ENCODE data around the gene TDRD12.
"Not testable (repeated sequence)": the region's sequence is repeated elsewhere in the genome, so short reads cannot be mapped to it uniquely, and the experiment has no call there.

Gene TDRD12

DNA sequence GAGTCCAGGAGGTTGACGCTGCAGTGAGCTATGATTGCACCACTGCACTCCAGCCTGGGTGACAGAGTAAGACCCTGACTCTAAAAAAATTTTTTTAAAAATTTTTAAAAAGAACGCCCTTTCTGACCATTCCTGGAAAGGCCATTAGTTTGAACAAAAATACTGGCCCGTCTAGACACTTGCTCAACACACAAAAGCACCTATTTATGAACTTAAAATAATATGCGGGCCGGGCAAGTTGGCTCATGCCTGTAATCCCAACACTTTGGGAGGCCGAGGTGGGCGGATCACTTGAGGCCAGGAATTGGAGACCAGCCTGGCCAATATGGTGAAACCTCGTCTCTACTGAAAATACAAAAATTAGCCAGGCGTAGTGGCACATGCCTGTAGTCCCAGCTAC is 147.9 kb downstream of the TDRD12 start:
- DNase-seq (ENCODE audit: low spot score) = not testable (repeated sequence)

DNA sequence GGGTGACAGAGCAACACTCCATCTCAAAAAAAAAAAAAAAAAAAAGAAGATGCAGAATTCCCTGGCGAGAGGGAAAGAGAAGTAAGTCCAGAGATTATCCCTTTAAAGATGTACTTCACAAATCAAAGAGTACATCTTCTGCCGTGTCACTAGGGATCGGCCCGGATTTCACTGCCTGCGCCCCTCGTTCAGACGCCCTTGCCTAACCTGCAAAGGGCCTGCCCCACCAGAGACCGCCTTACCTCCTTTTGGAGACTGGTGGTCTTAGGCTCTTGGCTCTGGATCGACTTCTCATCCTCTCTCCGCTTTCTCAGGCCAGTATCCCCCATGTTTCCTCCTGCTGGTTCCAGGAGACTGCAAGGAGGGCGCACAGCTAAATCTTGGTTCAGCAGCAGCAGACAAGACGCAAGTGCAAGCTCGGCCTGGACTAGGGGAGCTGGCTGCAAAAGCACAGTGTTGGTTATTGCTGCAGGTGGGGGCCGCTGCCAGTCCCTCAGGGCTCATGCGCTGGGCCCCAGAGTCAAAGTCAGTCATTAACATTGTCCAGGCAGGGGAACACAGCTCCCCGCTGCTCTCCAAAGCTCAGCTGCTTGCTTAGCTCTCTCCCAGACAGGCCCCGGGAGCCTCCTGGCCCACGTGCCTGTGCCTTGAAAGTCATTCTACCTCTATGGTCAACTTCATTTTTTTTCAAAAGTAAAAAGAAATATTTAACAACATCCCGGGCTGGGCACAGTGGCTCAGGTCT is 148.8 kb downstream of the TDRD12 start:
- no peak for DNase-seq (ENCODE audit: low spot score)

DNA sequence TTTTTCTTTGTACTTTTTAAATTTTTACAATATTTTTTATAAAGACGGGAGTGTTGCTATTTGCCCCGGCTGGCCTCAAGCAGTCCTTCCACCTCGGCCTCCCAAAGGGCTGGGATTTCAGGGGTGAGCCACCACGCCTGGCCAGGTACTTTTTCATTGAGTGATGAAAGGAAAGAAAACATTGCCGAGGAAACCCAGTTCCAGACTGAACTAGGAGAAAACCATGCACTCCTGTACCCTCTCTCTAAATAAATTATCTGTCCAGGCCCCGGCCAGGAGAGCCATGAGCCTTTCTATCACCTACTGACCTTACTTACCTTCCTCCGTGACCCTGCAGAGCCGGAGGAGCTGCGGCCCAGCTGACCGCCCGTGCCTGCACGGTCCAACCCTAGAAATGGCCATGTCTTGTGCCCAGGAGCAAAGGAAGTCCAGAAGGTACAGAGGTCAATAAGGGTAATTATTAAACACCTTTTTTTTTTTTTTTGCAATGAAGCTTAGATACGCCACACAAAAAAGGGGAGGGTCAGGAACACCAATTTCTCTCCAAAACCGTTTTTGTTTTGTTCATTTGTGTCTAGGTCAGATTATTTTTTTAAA is 149.9 kb downstream of the TDRD12 start, which contains the start of gene SLC7A9:
TSS of gene SLC7A9 (minus strand) at position 399 of the 597 bp plus-strand sequence. CDS start 1,233 bp downstream, outside the sequence.
- no peak for DNase-seq (ENCODE audit: low spot score)

DNA sequence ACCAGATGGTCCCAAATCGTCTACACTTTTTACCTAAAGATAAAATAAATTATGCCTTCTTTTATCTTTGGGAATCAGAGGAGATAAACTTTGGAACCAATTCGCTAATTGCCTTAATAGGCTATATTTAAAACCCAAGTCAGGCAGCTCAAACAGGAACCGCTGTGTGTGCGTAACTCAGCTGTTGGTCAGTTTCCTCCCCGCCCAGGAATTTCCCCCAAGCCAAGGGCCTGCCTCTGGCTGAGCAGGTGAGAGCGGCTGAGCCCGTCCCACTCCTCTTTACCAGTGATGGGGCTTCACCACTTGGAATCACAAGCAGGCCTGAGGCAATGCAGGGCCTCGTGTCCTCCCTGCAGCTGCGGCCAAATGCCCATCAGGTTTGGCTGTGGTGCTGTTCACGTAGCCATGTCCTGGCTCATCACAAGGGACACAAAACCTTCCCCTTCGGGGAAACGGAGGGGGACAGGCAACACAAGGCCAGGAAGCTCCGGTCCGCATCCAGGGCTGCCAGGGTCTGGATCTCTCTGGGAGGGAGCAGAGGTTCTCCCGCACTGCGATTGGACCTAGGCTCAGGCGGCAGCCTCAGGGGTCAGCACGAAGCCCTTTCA is 150.5 kb downstream of the TDRD12 start:
- DNase-seq (ENCODE audit: low spot score) = no peak

DNA sequence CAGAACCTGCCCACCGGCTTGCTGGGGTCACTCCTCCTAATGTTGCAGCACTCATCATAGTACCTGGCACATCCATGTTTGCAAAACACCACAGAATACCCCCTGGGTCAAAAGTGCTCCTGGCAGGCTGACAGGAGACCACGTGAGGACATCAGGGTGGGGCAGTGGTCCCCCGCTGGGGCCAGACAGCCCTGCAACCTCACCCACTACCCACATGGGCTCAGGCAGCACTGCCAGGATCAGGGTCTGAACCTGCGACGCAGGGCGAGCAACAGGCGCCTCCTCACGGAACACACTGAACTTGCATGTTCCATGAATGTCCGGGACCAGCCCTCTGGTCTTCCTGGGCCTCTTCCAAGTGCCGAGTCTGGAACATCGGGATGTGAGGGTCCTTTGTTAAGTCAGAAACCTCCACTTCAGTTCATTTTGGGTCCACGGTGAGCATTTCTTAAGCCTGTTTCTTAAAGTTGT is 151.4 kb downstream of the TDRD12 start:
- no peak for DNase-seq (ENCODE audit: low spot score)

DNA sequence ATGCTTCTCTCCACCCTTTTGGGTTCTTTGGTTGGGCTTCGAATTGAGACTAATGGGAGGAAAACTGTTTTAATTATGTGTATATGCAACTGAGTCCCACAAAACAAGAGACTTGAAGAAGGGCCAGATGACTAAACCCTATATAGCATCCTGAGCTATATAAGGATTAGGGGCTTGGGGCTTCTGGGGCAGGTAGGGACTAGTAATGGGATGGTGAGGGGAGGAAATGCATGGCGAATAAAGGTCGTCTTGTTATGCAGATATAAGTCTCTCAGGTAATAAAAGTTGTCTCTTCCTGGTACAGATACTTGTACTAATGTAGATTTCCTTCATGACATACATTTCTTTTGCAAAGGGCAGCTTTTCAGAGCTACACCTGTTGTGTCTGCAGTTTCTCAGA is 152.8 kb downstream of the TDRD12 start:
- no peak for DNase-seq (ENCODE audit: low spot score)

DNA sequence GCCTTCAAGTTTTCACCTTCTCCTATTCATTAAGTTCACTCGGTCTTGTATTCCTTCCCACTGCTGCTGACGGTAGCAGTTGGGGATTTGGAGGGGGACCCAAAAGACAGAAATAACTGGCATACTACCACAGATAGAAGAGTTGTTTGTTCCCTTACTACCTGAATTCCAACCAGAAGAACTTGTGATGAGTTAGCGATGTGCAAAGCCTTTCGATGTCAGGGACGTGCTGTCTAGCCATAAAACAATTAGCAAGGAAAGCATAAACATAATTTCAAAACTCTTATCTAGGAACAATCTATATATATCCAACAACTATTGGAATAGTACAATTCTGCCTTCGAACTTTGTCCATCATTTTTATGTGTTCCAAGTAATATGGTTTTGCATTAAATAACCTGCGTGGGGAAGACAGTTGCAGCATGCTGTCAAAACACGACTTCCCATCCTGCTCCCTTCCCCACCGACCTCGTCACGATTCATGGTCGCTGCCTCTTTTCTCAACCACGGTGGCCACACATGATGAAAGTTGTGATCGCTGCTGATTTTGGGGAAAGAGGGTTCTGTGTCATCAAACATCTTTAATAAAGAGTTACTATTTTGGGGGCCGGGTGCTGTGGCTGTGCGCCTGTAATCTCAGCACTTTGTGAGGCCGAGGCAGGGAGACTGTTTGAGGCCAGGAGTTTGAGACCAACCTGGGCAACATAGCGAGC is 153.8 kb downstream of the TDRD12 start:
- no peak for DNase-seq (ENCODE audit: low spot score)

DNA sequence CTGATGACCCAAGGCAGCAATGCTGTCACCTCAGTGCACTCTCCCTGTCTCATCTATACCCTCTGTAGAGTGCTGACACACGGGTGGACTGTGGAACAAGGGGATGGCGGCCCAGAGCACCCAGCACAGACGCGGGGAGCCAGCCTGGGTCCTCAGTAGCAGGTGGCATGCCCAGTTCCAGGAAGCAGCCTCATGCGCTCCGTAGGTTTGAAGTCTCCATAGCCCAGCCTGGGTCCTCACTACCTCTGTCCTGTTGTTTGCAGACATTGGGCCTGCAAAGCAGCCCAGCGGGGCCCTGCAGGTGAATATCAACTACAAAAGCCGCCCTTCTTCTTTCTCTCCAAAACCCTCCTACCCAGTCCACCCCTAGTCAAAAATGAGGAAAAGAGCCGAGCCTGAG is 155.0 kb downstream of the TDRD12 start:
- DNase-seq (ENCODE audit: low spot score) = no peak

DNA sequence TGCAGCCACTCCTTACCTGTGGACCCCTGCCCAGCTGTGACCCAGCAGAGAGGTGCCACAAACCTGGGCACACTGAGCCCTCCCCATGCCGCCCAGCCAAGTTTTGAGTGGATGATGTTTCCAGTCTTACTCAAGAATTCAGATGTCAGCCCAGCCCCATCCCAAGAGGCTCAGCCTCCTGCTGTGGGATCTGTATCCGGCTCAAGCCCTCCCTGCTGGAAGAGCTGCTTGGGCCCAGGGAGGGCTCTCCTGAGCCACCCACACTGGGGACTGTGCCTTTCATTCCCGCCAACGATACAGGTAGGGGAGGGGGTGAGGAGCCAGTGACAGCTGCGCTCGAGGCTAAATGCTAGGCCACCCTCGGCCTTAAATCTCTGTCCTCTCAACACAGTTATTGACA is 155.9 kb downstream of the TDRD12 start:
- no peak for DNase-seq (ENCODE audit: low spot score)

DNA sequence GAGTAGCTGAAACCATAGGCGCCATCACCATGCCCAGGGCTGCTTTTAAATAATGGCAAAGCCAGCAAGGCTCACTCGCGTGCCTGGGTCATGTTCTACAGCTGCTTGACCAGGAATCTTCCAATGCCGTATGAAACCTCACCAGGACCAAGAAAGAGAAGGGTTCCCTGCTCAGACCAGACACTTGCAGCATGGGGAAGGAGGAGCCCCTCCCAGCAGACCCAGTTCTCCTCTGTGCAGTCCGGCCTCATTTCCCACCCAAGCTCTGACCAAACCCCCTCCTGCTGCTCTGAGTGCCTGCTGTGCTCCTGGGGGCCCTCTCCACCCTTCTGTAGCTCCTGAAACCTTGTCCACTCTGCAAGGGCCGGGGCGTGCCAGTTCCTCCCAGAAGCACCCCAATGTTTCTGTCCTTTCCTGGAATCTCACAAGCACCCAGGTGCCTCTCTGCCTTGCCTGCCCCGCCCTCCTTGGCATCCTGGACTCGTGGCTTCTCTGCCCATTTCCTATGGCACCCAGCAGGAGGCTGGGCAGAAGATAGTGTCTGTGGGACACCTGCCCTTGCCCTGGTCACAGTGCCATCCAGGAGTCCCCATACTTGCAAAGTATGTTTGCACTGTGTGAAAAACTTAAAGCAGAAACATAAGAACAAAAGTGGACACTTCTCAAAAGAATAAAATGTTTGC is 156.8 kb downstream of the TDRD12 start:
- no peak for DNase-seq (ENCODE audit: low spot score)

DNA sequence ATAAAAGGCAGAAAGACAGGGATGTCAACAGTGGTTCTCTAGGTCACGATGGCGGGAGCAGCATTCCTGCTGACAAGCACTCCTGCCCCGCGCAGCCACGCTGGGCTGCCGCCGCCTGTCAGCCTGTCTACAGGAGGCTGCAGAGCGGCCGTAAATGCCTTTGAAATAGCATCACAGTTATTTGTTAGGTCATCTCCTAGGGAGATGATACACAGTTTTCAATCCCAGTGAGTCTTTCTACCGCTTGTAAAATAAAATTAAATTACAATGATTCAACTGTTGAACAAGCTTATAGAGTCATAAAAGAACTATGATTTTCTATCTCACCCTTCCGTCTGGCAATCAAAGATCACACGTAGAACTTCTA is 157.3 kb downstream of the TDRD12 start:
- no peak for DNase-seq (ENCODE audit: low spot score)
